HEK293 (cell line): ENCODE results near the gene CCDC78.

Source experiments
- EGR2 ChIP-seq: fragments of 450-650 bp; formaldehyde crosslinking; IDR thresholded peaks from 2 replicates; pipeline ENCODE4 v1.5.1; 2016; ENCODE audit warnings: low read depth, missing biosample characterization, missing genetic modification characterization
- HIC1 ChIP-seq: fragments of 450-650 bp; formaldehyde crosslinking; IDR thresholded peaks from 2 replicates; pipeline ENCODE4 v1.5.1; 2016; ENCODE audit warnings: missing biosample characterization, missing genetic modification characterization
- HOXD13 ChIP-seq: sonication (generic); formaldehyde crosslinking; IDR thresholded peaks from 2 replicates; pipeline ENCODE4 v1.8.0; 2022; ENCODE audit warnings: missing genetic modification reagents, borderline replicate concordance
- OSR2 ChIP-seq: fragments of 450-650 bp; formaldehyde crosslinking; IDR thresholded peaks from 2 replicates; pipeline ENCODE4 v1.5.1; 2016; ENCODE audit warnings: missing biosample characterization, missing genetic modification characterization
- PBX3 ChIP-seq: sonication (generic); formaldehyde crosslinking; IDR thresholded peaks from 2 replicates; pipeline ENCODE4 v1.8.1; 2022; ENCODE audit warnings: mild to moderate bottlenecking, moderate library complexity, missing genetic modification reagents
- SP2 ChIP-seq: fragments of 450-650 bp; formaldehyde crosslinking; IDR thresholded peaks from 2 replicates; pipeline ENCODE4 v1.5.1; 2016; ENCODE audit warnings: missing biosample characterization, missing genetic modification characterization
- SP7 ChIP-seq: fragments of 450-650 bp; formaldehyde crosslinking; IDR thresholded peaks from 2 replicates; pipeline ENCODE4 v1.5.1; 2016; ENCODE audit warnings: missing biosample characterization, missing genetic modification characterization
- ZBTB1 ChIP-seq: fragments of 450-650 bp; formaldehyde crosslinking; IDR thresholded peaks from 2 replicates; pipeline ENCODE4 v1.5.1; 2016; ENCODE audit warnings: missing biosample characterization, missing genetic modification characterization
- ZBTB17 ChIP-seq: fragments of 450-650 bp; formaldehyde crosslinking; IDR thresholded peaks from 2 replicates; pipeline ENCODE4 v1.5.1; 2016; ENCODE audit warnings: missing biosample characterization, missing genetic modification characterization
- ZFP3 ChIP-seq: fragments of 450-650 bp; formaldehyde crosslinking; IDR thresholded peaks from 2 replicates; pipeline ENCODE4 v1.5.1; 2016; ENCODE audit warnings: low read depth, missing biosample characterization, missing genetic modification characterization
- ZNF10 ChIP-seq: fragments of 450-650 bp; formaldehyde crosslinking; IDR thresholded peaks from 2 replicates; pipeline ENCODE4 v1.5.1; 2017; ENCODE audit warnings: missing biosample characterization, missing genetic modification characterization
- ZNF132 ChIP-seq: fragments of 450-650 bp; formaldehyde crosslinking; IDR thresholded peaks from 2 replicates; pipeline ENCODE4 v1.5.1; 2017; ENCODE audit warnings: missing biosample characterization, missing genetic modification characterization, borderline replicate concordance
- ZNF174 ChIP-seq: fragments of 450-650 bp; formaldehyde crosslinking; IDR thresholded peaks from 2 replicates; pipeline ENCODE4 v1.5.0; 2017; ENCODE audit warnings: missing biosample characterization, mild to moderate bottlenecking, missing genetic modification characterization
- ZNF184 ChIP-seq: fragments of 450-650 bp; IDR thresholded peaks from 2 replicates; pipeline ENCODE4 v1.5.1; 2018; ENCODE audit warnings: missing biosample characterization, mild to moderate bottlenecking, missing genetic modification characterization
- ZNF202 ChIP-seq: fragments of 450-650 bp; formaldehyde crosslinking; IDR thresholded peaks from 2 replicates; pipeline ENCODE4 v1.5.1; 2016; ENCODE audit warnings: missing biosample characterization, missing genetic modification characterization, borderline replicate concordance
- ZNF266 ChIP-seq: fragments of 450-650 bp; formaldehyde crosslinking; IDR thresholded peaks from 2 replicates; pipeline ENCODE4 v1.5.1; 2016; ENCODE audit warnings: missing biosample characterization, missing genetic modification characterization, low read depth
- ZNF292 ChIP-seq: fragments of 450-650 bp; formaldehyde crosslinking; IDR thresholded peaks from 2 replicates; pipeline ENCODE4 v1.5.1; 2016; ENCODE audit warnings: low read depth, missing biosample characterization, missing genetic modification characterization, borderline replicate concordance
- ZNF302 ChIP-seq: fragments of 450-650 bp; formaldehyde crosslinking; IDR thresholded peaks from 2 replicates; pipeline ENCODE4 v1.5.1; 2016; ENCODE audit warnings: missing biosample characterization, missing genetic modification characterization, low read depth
- ZNF341 ChIP-seq: fragments of 450-650 bp; formaldehyde crosslinking; IDR thresholded peaks from 2 replicates; pipeline ENCODE4; 2016; ENCODE audit warnings: low read depth, missing biosample characterization, missing genetic modification characterization
- ZNF37A ChIP-seq: fragments of 450-650 bp; IDR thresholded peaks from 2 replicates; pipeline ENCODE4 v1.5.1; 2018; ENCODE audit warnings: missing biosample characterization, missing genetic modification characterization
- ZNF473 ChIP-seq: fragments of 450-650 bp; formaldehyde crosslinking; IDR thresholded peaks from 2 replicates; pipeline ENCODE4 v1.5.1; 2017; ENCODE audit warnings: missing biosample characterization, missing genetic modification characterization
- ZNF518A ChIP-seq: fragments of 450-650 bp; formaldehyde crosslinking; conservative IDR thresholded peaks from 2 replicates; pipeline ENCODE4 v1.5.1; 2016; ENCODE audit warnings: low read depth, missing biosample characterization, missing genetic modification characterization
- ZNF544 ChIP-seq: fragments of 450-650 bp; formaldehyde crosslinking; IDR thresholded peaks from 2 replicates; pipeline ENCODE4 v1.5.0; 2017; ENCODE audit warnings: missing biosample characterization, missing genetic modification characterization
- ZNF548 ChIP-seq: fragments of 450-650 bp; formaldehyde crosslinking; IDR thresholded peaks from 2 replicates; pipeline ENCODE4 v1.5.1; 2016; ENCODE audit warnings: missing biosample characterization, missing genetic modification characterization
- ZNF596 ChIP-seq: fragments of 450-650 bp; IDR thresholded peaks from 2 replicates; pipeline ENCODE4 v1.5.0; 2018; ENCODE audit warnings: missing biosample characterization, mild to moderate bottlenecking, missing genetic modification characterization, moderate library complexity
- ZNF600 ChIP-seq: fragments of 450-650 bp; formaldehyde crosslinking; IDR thresholded peaks from 2 replicates; pipeline ENCODE4 v1.5.1; 2016; ENCODE audit warnings: missing biosample characterization, missing genetic modification characterization
- ZNF791 ChIP-seq: fragments of 450-650 bp; formaldehyde crosslinking; IDR thresholded peaks from 2 replicates; pipeline ENCODE4 v1.5.1; 2016; ENCODE audit warnings: missing biosample characterization, missing genetic modification characterization
- ZSCAN5A ChIP-seq: fragments of 450-650 bp; formaldehyde crosslinking; IDR thresholded peaks from 2 replicates; pipeline ENCODE4 v1.5.1; 2016; ENCODE audit warnings: missing biosample characterization, missing genetic modification characterization
- TF ChIP-seq, protein P1 (sequence below): fragments of 450-650 bp; formaldehyde crosslinking; IDR thresholded peaks from 2 replicates; pipeline ENCODE4 v1.5.1; 2017; ENCODE audit warnings: missing biosample characterization, missing genetic modification characterization

The CCDC78 gene

GRCh38 chr16:709566-710499 lies 16.4 kb downstream of the CCDC78 start (continued):
- TF ChIP-seq OSR2 (tag by site-specific recombination) (no peak), ZBTB17 (0 out of 2 replicates have a peak, but pooled peaks have one; percentile 23), EGR2 (tag by site-specific recombination) (peak; percentile 16; the same call in 1 of the 2 replicates), ZNF600 (tag by site-specific recombination) (peak; percentile 74), ZFP3 (tag by site-specific recombination) (no peak), ZNF791 (no peak), ZNF202 (tag by site-specific recombination) (no peak), ZNF518A (tag by site-specific recombination) (no peak), ZNF302 (tag by site-specific recombination) (no peak), PBX3 (CRISPR knock-in tag) (no peak), ZSCAN5A (tag by site-specific recombination) (no peak), ZNF266 (tag by site-specific recombination) (no peak), SP2 (tag by site-specific recombination) (peak; percentile 16; the same call in 1 of the 2 replicates), ZNF548 (tag by site-specific recombination) (no peak), ZNF132 (no peak), ZNF10 (tag by site-specific recombination) (no peak), ZNF544 (tag by site-specific recombination) (no peak), ZNF473 (tag by site-specific recombination) (no peak), ZNF174 (no peak), ZNF37A (tag by site-specific recombination) (no peak), ZNF596 (tag by site-specific recombination) (no peak), SP7 (tag by site-specific recombination) (no peak), ZNF292 (no peak), HOXD13 (CRISPR knock-in tag) (no peak), HIC1 (tag by site-specific recombination) (no peak), ZBTB1 (tag by site-specific recombination) (no peak), ZNF341 (tag by site-specific recombination) (no peak), ZNF184 (no peak)
- TF ChIP-seq, protein P1, sequence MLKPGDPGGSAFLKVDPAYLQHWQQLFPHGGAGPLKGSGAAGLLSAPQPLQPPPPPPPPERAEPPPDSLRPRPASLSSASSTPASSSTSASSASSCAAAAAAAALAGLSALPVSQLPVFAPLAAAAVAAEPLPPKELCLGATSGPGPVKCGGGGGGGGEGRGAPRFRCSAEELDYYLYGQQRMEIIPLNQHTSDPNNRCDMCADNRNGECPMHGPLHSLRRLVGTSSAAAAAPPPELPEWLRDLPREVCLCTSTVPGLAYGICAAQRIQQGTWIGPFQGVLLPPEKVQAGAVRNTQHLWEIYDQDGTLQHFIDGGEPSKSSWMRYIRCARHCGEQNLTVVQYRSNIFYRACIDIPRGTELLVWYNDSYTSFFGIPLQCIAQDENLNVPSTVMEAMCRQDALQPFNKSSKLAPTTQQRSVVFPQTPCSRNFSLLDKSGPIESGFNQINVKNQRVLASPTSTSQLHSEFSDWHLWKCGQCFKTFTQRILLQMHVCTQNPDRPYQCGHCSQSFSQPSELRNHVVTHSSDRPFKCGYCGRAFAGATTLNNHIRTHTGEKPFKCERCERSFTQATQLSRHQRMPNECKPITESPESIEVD (tag by site-specific recombination): no peak
